ENCODE data around the gene IDI2.

GRCh38 chr10:990808-991207 is 34.9 kb downstream of the IDI2 start:
- no peak for TF ChIP-seq POLR2A (IDR thresholded peaks at IDR 0.05)
- TF ChIP-seq, protein P1, sequence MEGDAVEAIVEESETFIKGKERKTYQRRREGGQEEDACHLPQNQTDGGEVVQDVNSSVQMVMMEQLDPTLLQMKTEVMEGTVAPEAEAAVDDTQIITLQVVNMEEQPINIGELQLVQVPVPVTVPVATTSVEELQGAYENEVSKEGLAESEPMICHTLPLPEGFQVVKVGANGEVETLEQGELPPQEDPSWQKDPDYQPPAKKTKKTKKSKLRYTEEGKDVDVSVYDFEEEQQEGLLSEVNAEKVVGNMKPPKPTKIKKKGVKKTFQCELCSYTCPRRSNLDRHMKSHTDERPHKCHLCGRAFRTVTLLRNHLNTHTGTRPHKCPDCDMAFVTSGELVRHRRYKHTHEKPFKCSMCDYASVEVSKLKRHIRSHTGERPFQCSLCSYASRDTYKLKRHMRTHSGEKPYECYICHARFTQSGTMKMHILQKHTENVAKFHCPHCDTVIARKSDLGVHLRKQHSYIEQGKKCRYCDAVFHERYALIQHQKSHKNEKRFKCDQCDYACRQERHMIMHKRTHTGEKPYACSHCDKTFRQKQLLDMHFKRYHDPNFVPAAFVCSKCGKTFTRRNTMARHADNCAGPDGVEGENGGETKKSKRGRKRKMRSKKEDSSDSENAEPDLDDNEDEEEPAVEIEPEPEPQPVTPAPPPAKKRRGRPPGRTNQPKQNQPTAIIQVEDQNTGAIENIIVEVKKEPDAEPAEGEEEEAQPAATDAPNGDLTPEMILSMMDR (IDR thresholded peaks at IDR 0.05), result no peak
- TF ChIP-seq POLR2AphosphoS5 (IDR thresholded peaks at IDR 0.05), result no peak
